ENCODE data around the gene ECPAS.

DNA sequence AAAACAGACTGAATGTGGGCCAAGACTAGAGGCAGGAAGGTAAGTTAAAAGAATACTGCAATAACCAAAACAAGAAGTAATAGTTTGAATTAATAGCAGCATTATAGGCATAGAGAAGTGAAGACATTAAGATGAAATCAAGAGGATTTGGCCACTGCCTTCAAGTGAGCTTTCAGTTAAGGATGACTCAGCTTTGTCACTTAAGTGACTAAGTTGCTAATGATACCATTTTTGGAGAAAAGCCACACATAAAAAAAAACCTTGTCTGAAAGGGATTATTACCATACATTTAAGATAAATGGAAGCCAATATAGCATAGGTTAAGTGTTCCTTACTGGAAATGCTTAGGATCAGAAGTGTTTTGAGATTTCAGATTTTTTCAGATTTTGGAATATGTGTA lies 57.0 kb downstream of the ECPAS start:
- TF ChIP-seq, protein P1, sequence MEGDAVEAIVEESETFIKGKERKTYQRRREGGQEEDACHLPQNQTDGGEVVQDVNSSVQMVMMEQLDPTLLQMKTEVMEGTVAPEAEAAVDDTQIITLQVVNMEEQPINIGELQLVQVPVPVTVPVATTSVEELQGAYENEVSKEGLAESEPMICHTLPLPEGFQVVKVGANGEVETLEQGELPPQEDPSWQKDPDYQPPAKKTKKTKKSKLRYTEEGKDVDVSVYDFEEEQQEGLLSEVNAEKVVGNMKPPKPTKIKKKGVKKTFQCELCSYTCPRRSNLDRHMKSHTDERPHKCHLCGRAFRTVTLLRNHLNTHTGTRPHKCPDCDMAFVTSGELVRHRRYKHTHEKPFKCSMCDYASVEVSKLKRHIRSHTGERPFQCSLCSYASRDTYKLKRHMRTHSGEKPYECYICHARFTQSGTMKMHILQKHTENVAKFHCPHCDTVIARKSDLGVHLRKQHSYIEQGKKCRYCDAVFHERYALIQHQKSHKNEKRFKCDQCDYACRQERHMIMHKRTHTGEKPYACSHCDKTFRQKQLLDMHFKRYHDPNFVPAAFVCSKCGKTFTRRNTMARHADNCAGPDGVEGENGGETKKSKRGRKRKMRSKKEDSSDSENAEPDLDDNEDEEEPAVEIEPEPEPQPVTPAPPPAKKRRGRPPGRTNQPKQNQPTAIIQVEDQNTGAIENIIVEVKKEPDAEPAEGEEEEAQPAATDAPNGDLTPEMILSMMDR (IDR thresholded peaks at IDR 0.05; ENCODE audit: insufficient read depth, low read depth, low read length), result no peak
- TF ChIP-seq EZH2 (IDR thresholded peaks at IDR 0.05; ENCODE audit: insufficient read depth, low read length), result no peak

Measured in astrocyte (in vitro differentiated cells and primary cell).